GM12873 (cell line): ENCODE data around the gene TOMM20L.

Source experiments
- TF ChIP-seq, protein P1 (sequence below): IDR thresholded peaks from 2 replicates; pipeline ENCODE4 v1.5.1; 2012; ENCODE audit warnings: low read depth, mild to moderate bottlenecking, moderate library complexity, low read length, control low read depth; ENCODE audit not compliant: insufficient read depth; ENCODE audit errors: missing control alignments

Gene TOMM20L

DNA sequence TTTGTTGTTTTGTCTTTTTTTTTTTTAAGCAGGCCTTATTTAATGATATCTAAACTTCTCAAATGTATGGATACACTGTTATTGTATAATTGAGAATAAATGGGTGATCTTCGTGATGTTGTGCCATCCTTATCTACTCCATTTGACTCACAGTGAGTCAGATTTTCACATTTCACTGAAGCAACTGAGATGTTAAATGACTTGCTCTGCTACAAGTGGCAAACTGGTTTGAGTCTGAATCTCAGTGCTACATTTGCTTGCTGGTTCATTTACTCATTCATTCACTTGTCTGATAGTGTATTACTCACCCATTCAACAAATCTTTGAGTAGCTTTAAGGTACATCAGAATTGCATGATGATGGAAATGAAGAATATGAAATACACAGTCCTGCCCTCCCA lies 34.4 kb downstream of the TOMM20L start:
- TF ChIP-seq, protein P1, sequence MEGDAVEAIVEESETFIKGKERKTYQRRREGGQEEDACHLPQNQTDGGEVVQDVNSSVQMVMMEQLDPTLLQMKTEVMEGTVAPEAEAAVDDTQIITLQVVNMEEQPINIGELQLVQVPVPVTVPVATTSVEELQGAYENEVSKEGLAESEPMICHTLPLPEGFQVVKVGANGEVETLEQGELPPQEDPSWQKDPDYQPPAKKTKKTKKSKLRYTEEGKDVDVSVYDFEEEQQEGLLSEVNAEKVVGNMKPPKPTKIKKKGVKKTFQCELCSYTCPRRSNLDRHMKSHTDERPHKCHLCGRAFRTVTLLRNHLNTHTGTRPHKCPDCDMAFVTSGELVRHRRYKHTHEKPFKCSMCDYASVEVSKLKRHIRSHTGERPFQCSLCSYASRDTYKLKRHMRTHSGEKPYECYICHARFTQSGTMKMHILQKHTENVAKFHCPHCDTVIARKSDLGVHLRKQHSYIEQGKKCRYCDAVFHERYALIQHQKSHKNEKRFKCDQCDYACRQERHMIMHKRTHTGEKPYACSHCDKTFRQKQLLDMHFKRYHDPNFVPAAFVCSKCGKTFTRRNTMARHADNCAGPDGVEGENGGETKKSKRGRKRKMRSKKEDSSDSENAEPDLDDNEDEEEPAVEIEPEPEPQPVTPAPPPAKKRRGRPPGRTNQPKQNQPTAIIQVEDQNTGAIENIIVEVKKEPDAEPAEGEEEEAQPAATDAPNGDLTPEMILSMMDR, result no peak

- TF ChIP-seq, protein P1, result no peak
These were observed 43.7 kb downstream of the TOMM20L start for GRCh38 chr14:58439476-58439875.

DNA sequence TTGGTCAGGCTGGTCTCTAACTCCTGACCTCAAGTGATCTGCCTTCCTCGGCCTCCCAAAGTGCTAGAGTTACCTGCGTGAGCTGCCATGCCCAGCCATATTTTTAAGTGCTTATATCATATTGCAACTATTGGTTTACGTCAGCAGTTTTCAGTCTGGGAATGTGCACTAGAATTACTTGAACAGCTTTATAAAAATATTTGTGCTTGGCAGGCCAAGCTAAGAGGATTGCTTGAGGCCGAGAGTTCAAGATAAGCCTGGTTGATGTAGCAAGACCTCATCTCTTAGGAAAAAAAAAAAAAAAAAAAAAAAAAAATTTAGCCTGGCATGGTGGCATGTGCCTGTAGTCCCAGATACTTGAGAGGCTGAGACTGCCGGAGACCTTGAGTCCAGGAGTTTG lies 48.9 kb downstream of the TOMM20L start:
- TF ChIP-seq, protein P1, result no peak

DNA sequence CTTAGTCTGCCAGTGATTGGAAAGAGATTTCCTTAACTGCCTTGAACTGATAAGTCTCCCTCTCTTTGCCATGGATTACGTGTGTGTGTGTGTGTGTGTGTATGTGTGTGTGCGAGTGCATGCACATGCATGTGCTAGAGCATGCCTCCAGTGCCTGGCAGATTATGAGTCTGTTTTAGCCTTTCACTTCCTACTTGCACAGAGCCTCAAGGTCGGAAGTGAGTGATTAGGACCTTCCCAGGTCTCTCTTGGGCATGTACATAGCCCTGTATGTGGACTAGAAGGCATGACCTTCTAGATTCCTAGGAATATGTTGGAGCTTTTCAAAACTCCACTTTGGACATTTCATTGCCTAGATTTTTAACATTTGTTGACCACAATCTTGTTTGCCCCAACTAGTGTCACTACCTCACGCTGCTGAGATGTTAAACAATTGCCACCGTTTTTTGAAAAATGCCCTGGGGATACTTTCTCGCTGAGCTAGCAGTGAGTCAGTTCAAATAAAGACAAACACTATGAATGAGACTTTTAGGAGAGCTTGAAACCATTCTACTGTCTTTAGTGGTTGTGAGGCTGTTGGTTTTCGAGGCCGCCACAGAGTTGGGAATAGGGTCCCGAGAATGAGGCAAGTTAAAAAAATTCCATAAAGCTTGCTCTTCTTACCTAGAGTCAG lies 60.0 kb downstream of the TOMM20L start:
- TF ChIP-seq, protein P1, result no peak
